OCI-LY3 (cell line): Measurements from ENCODE around the gene RTP2.

ENCODE experiments used
- H2AFZ ChIP-seq: fragments of 200-600, 300-600 bp; shearing (Covaris generic); 2 replicates; pipeline ENCODE4 v1.6.0; 2014; ENCODE audit warnings: antibody characterized with exemption, low read depth, low read length
- H3K27ac ChIP-seq: fragments of 200-600, 300-600 bp; sonication (generic); 2 replicates; pipeline ENCODE4 v1.5.1; 2014; ENCODE audit warnings: mild to moderate bottlenecking, low read length, moderate library complexity, mixed read lengths
- H3K27me3 ChIP-seq: fragments of 200-600, 300-600 bp; sonication (generic); 2 replicates; pipeline ENCODE4 v1.6.1; 2014; ENCODE audit warnings: low read depth, low read length, mixed read lengths
- H3K36me3 ChIP-seq: fragments of 200-600, 300-600 bp; sonication (generic); replicated peaks from 2 replicates; pipeline ENCODE3; 2014; ENCODE audit warnings: low read depth, low read length, mixed read lengths
- H3K4me1 ChIP-seq: fragments of 300-600, 200-600 bp; sonication (generic); 2 replicates; pipeline ENCODE4 v1.6.1; 2014; ENCODE audit warnings: low read length, mixed read lengths
- H3K4me2 ChIP-seq: fragments of 200-600, 300-600 bp; sonication (generic); 2 replicates; pipeline ENCODE4 v1.6.1; 2014; ENCODE audit warnings: low read length, mixed read lengths
- H3K4me3 ChIP-seq: fragments of 300-600, 200-600 bp; sonication (generic); 2 replicates; pipeline ENCODE4 v1.5.1; 2014; ENCODE audit warnings: antibody characterized with exemption, mild to moderate bottlenecking, low read length, moderate library complexity
- H3K79me2 ChIP-seq: fragments of 300-600, 200-600 bp; shearing (Covaris generic); 2 replicates; pipeline ENCODE4 v1.6.1; 2014; ENCODE audit warnings: mild to moderate bottlenecking, low read length, mixed read lengths
- H3K9ac ChIP-seq: fragments of 300-600, 200-600 bp; shearing (Covaris generic); 2 replicates; pipeline ENCODE4 v1.6.0; 2014; ENCODE audit warnings: mild to moderate bottlenecking, low read length, moderate library complexity
- H3K9me3 ChIP-seq: fragments of 200-600, 300-600 bp; shearing (Covaris generic); 2 replicates; pipeline ENCODE4 v1.6.1; 2014; ENCODE audit warnings: low read length, mixed read lengths; ENCODE audit not compliant: insufficient read depth
- H4K20me1 ChIP-seq: fragments of 200-600, 300-600 bp; sonication (generic); 2 replicates; pipeline ENCODE4 v1.6.1; 2016; ENCODE audit warnings: low read length, mixed read lengths; ENCODE audit not compliant: insufficient read depth
- CTCF ChIP-seq: fragments of 200-600, 300-600 bp; sonication (generic); IDR thresholded peaks from 2 replicates; pipeline ENCODE4 v1.5.1; 2014; ENCODE audit warnings: antibody characterized with exemption, low read length, low read depth
- EZH2phosphoT487 ChIP-seq: fragments of 200-600 bp; shearing (Covaris generic); IDR thresholded peaks from 2 replicates; pipeline ENCODE4 v1.6.1; 2018; ENCODE audit warnings: antibody characterized with exemption, mixed run types, low read depth

The RTP2 gene

DNA sequence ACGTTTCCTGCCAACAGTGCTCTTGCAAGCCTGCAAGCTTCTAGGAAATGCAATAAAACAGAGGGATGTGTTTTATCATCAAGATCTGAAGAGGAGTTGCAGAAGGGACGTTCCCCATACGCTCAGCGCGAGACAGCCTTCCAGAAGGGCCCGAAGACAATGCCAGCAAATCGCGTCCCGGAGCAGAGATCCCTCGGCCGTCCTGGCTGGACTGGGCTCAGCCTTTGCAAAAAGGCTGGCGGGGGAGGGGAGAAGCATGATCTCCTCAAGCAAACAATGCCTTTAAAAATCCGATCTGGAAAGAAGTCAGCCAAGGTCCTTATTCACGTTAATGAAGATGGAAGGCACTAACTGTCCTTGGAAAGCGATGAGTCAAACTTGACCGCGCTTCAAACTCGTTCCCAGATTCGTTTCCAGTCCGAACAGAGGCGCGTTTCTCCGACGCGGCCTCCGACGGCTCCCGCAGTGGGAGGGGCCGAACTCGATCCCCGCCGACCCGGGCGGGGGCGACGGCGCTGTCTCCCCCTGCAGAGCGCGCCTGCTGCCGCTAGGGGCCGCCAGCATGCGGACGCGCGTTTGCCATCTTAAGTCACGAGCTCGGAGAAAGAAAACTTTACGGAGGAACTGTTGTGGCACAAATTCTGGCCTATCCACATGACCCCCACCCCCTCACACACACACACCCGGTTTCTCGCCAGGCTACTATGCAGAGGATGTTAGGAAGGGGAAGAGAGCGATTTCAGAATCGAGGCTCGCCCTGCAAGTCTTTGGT lies 37.4 kb upstream of the RTP2 start:
- Histone ChIP-seq H3K9me3 (no peaks in the 10 kb centered on the region), H2AFZ (no peak overlapping the region; the same call in 1 of the 2 replicates), H3K27me3 (no peaks in the 10 kb centered on the region), H3K79me2 (peaks cover 100% of the 10 kb centered on the region), H4K20me1 (peaks cover 70% of the 10 kb centered on the region), H3K9ac (peak overlapping the region; percentile 91), H3K4me2 (peak overlapping the region; percentile 99), H3K4me1 (peaks cover 44% of the 10 kb centered on the region), H3K27ac (peak overlapping the region; percentile 84), H3K36me3 (peaks cover 33% of the 10 kb centered on the region), H3K4me3 (peak overlapping the region; percentile 87)
- TF ChIP-seq EZH2phosphoT487 (no peak), CTCF (peak; percentile 94)

DNA sequence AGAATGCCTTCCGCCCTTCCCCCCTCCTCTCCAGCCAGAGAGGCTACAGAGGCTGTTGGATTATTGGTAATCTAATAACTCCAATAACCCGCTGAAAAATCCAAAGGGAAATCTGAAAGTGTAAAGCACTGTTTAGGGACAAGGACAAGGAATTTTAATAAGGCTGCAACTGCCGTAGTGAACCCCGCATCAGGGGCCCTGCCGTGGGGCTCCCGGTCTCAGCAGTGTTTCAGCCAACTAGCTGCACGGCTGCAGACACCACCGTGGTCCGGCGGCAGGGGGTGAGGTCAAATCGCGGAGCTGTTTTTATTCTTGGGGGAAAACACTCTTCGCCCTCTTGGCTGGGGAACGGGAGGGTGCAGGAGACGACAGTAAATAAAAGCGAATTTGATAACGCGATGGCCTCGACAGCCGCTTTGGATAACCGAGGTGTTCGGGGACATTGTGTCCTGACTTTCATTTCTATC lies 36.8 kb upstream of the RTP2 start:
- H3K36me3 ChIP-seq = peaks cover 39% of the 10 kb centered on the region
- H3K4me1 ChIP-seq = peaks cover 44% of the 10 kb centered on the region
- peak overlapping the region; percentile 91 for H3K9ac ChIP-seq
- H3K79me2 ChIP-seq = peaks cover 100% of the 10 kb centered on the region
- H3K4me3 ChIP-seq = peak overlapping the region; percentile 87
- H4K20me1 ChIP-seq = peaks cover 76% of the 10 kb centered on the region
- H3K9me3 ChIP-seq = no peaks in the 10 kb centered on the region
- peak overlapping the region; percentile 84 for H3K27ac ChIP-seq
- H2AFZ ChIP-seq = no peak overlapping the region
- no peaks in the 10 kb centered on the region for H3K27me3 ChIP-seq
- TF ChIP-seq CTCF = no peak
- H3K4me2 ChIP-seq = peak overlapping the region; percentile 99

- Histone ChIP-seq H3K9me3 (no peaks in the 10 kb centered on the region), H3K9ac (peak overlapping the region; percentile 91), H2AFZ (no peak overlapping the region)
Observed at GRCh38 chr3:187738331-187739093, 36.2 kb upstream of the RTP2 start.

More at GRCh38 chr3:187738331-187739093, 36.2 kb upstream of the RTP2 start:
- Histone ChIP-seq H3K27ac (peak overlapping the region; percentile 84), H3K79me2 (peaks cover 94% of the 10 kb centered on the region), H3K4me1 (peaks cover 44% of the 10 kb centered on the region), H3K36me3 (peaks cover 43% of the 10 kb centered on the region), H4K20me1 (peaks cover 82% of the 10 kb centered on the region), H3K4me2 (peak overlapping the region; percentile 99), H3K27me3 (no peaks in the 10 kb centered on the region), H3K4me3 (peak overlapping the region; percentile 87)
- TF ChIP-seq CTCF (peak; percentile 78), EZH2phosphoT487 (no peak)
